NCI-H226 (cell line): Measurements from ENCODE around the gene MTHFD1L.
"Not testable (repeated sequence)": the region's sequence is repeated elsewhere in the genome, so short reads cannot be mapped to it uniquely, and the experiment has no call there.

Experiments
- DNase-seq: peaks from one replicate; pipeline ENCODE4 v3.0.0-alpha.2; 2015

The MTHFD1L gene

DNA sequence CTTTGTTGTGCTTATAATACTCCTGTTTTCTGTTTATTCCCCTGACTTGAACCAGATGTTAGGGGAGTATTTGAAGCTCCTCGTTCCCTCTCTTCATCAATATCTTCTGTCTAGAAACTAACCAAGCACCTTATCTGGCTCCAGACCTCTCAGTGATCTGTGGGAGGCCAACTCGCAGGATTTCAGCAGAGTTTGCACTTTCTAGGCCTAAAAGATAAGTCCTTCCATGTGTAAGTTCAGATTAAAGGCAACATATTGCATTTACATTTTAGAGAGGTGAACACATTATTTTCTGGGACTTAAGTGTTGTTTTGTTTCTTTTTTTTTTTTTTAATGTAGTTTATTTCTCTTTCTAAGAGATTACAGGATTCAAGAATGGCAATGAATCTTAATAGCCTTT, 234.8 kb downstream of the MTHFD1L start:
- DNase-seq, result no peak

DNA sequence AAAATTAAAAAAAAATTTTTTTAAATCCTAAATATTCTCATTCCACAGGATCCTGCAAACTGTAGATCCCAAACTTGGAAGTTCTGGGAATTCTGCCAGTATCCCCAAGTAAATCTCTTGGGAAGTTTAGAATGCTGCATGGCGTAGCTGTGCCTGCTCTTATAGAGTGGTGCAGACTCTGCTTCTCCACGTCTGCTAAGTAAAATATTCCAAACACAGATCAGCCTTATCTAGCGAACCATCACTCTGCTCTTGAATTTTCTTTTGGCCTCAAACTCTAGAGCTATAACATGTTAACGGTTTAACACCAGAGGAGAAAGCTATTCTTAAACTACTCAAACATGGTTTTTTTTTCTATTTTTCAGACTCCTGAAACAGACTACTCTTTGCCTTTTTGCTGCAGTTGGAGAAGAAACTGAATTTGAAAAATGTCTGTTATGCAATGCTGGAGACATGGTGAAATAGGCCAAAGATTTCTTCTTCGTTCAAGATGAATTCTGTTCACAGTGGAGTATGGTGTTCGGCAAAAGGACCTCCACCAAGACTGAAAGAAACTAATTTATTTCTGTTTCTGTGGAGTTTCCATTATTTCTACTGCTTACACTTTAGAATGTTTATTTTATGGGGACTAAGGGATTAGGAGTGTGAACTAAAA, 235.8 kb downstream of the MTHFD1L start:
- DNase-seq, result no peak

DNA sequence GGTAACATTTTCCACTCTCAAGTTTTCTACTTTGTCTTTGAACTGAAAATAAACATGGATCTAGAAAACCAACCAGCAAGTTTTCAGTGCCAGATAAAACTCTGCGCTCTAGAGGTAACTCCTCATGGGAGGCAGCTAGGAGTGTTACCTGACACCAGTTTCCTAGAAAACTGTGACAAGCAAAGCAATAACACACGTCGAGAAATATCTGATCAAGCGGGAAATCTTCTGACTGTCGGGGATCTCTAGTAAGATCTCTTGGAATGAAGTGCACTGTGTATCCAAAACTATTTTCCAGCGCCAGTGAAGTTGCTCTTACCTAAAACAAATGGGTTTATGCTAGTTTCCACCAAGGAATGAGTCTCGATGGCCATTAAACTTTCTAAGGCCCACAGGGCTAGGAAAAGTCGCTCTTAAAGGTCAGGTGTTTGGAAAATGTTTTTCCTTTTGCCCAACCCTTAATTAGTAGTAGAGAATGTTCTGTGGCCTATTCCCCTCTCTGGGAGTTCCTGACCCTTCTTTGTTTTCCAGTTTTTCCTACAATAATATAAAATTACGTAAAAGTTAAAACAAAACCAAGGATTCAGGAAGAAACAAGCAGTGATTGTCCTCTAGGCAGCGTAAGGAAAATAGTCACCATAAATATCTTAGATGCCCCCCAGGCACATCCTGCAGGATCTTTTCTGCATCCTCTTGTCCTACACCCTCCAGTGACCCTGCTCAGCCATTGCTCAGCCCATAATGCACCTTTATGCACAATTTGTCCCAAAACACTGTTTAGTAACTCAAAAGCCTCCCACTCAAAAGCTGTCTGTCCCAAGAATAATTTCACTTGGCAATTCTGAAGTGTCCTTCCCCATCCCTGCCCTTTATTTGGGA, 236.6 kb downstream of the MTHFD1L start:
- no peak for DNase-seq

DNA sequence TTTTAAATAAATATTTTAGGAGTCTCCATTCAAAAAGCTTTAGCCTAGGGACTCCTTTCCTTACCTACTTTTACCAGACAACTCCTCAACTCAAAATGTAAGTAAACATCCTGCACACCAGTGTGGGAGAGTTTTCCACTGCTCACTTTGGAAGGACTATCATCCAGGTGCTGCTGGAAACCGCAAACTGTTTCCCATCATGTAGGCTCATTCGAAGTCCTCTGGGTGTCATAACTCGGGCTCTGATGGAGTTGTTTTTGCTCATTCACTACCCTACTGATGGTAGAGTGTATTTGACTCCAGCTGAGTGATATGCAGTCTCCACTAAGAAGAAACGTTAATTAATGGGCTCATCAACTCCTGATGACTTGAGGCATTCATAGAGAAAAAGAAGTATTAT, 237.8 kb downstream of the MTHFD1L start:
- no peak for DNase-seq

DNA sequence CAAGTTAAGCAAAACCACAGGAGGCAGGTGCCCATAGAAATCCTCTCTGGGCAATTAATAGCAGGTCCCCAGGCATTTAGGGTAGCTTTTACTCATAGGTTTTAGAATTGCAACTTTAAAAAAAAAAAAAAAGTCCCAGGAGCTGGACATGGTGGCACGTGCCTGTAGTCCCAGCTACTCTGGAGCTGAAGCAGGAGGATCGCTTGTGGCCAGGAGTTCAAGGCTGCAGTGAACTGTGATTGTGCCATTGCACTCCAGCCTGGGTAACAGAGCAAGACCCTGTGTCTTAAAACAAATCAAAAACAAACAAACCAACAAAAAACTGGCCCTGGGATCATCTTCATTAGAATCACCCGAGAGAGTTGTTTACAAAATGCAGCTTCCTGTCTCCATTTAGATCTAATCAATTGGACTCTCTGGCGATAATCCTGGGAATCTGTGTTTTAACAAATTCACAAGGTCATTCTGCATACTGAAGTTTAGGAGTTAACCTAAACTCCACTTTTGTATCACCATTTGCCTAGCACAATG, 242.5 kb downstream of the MTHFD1L start:
- no peak for DNase-seq

DNA sequence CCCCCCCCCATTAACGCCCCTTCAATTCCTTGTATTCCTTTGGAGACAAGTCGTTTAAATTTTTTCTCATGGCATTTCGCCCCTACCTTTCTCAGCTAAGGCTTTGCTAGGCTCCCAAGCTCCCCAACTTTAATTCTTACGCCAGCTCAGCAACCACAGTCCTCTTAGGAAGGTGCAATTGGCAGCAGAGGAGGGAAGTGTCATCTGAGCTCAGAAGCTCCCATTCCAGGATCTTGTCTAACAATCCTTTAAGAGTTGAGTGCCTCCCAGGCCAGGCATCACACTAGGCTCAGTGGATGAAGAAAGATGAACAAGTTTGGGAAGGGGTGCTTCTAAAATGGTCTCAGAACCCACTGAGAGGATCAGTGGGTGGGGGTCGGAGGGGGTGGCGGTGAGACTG, 243.0 kb downstream of the MTHFD1L start:
- no peak for DNase-seq

DNA sequence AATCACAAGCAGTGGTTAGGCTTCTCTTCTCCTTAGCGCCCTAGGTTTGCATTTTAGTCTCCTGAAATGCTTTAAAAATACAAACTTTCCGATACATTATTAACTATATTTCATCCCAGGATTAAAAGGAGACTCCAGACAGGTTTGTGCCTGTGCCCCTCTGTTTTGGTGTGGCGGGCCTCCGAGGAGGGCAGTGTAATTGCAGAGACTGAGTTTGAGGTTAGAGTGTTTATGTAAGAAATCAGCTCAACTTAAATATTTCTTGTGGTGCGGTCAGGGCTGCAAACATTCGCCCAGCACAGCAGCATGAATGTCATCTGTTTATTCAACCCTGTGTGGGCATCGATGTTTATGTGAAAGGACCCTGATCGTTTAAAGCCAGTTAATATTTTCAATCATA, 243.9 kb downstream of the MTHFD1L start:
- no peak for DNase-seq

DNA sequence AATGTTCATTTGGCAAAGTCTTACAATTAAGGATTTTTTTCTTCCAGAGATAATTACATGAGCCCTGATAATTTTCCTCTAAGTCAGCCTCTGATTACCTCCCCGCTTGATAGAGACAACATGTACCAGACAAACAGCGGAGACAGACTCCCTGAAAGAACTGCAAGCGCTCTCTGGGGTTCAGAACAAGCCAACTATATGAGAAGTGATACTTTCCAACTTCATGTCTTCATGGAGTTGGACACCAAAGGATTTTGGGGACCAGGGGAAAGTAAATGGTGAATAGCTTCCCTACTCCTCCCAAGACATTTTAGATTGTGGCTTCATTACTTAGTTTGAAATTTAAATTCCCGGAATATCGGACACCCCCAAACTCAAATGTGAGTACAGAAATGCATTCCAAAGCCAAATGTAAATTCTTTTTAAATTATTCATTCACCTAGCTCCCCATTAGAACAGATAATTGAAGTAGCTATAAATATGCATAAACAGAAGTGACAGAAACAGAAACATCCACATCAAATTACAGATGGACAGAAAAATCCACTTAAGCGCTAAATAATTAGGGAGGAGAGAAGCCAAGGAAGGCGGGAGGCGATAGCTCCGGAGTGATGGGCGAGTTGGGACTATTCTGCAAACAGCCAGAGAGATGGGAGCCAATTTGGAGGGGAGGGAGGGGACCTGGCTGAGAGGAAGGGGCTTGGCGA, 244.5 kb downstream of the MTHFD1L start:
- DNase-seq, result no peak

DNA sequence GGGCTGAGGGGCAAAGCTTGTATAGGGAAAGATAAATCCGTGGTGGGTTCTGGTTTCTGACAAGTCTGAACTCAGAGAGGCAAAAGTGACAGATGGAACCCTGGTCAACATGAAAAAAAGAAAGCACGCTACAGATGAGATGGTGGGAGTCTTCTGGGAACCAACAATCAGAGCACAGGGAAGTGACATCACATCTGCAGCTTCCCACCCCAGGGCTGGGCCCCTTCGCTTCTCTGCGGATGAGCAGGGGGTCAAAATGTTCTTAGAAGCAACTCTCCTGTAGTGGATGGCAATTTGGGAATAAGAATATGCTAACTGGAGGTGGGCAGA, 245.0 kb downstream of the MTHFD1L start:
- no peak for DNase-seq

DNA sequence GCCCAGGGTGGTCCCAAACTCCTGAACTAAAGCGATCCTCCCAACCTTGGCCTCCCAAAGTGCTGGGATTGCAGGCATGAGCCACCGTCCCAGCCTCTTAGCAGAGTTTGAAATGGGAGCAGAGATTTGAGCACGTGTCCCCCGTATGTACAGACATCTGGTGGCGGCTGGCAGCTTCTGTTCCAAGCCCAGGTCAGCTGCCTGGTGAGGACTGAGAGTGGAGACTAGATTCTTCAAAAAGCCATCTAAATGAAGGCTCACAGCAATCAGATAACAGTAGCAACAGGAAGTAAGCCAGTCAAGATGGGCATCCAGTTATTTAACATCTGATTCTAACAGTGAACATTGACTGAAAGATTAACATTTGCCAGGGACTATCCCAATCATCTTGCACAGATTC, 246.2 kb downstream of the MTHFD1L start:
- no peak for DNase-seq

DNA sequence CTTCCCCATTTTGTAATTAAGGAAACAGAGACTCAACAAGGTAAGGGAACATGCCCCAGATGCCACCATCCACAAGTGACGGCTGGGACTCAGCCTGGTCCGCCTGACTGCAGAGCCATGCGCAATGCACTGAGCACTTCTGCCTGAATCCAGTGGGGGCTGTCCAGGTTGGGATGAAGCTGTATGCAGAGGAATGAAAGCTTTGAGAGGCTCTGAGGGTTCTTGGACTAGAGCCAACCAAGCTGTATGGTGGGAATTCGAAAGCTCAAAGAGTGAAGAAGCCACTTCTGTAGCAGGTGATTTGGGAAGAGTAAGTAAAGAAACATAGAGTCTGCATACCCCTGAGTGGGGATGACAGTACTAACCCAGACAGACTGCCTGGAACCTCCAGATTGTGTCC, 246.6 kb downstream of the MTHFD1L start:
- DNase-seq, result no peak

DNA sequence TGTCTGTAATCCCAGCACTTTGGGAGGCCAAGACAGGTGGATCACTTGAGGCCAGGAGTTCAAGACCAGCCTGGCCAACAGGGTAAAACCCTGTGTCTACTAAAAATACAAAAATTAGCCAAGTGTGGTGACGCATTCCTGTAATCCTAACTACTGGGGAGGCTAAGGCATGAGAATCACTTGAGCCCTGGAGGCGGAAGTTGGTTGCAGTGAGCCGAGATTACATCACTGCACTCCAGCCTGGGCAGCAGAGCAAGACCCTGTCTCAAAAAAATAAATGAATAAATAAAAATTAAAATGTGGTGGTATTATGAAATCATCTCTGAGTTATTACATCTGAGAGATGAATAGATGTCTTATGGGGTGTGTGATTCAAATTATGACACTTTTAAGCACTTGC, 247.4 kb downstream of the MTHFD1L start:
- DNase-seq, result not testable (repeated sequence)

DNA sequence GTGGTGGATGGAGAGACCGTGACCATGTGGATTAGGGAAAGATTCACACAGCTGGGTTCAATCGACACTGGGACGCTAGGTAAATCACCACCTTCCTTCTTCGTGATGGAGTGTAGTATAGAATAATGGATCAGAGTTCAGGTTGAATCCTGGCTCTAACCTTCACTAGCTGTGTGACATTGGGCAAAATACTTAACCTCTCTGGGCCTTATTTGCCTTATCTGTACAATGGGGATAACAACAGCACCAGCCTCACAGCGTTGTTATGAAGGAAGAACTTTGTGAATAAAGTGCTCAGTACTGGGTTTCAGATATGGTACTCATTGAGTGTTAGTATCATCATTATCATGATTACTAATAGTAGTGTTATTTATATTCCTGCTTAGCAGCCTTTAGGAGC, 248.1 kb downstream of the MTHFD1L start:
- no peak for DNase-seq

DNA sequence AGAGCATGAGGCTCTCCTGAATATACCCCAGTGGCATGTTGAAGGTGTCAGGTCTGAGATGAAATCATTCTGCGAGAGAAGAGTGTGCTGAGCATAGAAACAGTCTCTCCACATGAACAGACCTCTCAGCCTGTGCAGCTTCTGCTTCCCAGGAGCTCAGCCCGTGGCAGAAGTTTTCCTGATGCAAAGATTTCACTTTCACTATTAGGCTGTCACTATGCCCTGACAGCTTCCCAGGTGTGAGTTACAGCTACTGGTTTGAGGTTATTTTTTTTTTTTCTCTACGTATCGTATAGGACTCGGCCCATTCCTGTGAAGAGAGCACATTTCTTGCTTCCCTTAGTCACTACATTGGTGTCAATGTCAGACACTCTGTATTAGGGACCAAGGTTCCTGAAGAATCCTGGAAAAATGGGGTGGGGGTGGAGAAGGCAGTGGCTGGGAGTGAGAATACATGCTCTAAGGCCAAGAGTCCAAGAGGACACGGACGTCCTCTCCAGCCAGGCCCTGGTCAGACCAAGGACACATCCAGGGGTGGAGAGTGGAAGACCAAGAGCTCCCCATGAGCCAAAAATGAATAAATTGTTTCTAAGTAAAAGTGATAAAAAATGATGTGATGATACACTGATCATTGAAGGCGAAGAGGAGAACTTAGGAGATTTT, 253.1 kb downstream of the MTHFD1L start:
- DNase-seq, result no peak

DNA sequence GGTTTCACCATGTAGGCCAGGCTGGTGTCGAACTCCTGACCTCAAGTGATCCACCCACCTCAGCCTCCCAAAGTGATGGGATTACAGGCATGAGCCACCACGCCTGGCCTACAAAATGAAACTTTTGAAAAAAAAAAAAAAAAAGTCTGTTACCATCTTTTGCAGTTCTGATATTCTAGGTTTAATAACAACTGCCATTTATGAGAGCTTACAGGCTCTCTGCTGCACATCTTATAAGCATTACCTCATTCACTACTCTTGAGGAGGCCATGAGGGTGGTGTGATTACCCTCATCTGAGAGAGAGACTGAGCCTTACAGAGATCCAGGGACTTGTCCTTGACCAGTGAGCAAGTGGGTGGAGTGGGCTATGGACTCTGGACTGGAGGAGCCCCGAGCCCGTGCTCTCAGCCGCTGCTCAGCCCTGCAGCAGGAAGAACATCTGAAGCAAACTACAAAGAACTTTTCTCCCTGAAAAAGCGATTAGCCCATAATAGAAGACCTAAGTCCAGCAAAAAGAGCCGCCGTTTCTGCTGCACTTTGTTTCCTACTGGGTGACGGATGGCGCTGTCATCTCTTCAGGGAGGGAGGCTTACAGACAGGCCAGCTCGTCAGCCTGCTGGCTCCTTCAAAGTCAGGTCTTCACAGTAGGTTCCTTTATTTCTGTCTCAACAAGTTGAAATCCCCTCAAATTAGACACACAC, 254.5 kb downstream of the MTHFD1L start:
- DNase-seq, result no peak

DNA sequence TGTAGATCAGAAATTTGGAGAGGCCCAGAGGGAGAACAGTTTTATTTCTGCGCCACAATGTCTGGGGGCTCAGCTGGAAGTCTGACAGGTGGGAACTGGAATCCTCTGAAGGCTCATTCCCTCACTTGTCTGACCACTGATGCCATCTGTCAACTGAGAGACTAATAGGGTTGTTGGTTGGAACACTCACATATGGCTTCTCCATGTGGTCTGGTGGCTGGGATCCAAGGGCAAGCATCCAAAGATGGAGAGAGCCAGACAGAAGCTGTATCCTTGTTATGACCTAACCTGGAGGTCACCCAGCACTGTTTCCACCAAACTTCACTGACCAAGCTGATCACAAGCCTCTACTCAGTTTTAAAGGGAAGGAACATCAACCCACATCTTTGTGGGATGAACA, 256.4 kb downstream of the MTHFD1L start:
- DNase-seq, result no peak

DNA sequence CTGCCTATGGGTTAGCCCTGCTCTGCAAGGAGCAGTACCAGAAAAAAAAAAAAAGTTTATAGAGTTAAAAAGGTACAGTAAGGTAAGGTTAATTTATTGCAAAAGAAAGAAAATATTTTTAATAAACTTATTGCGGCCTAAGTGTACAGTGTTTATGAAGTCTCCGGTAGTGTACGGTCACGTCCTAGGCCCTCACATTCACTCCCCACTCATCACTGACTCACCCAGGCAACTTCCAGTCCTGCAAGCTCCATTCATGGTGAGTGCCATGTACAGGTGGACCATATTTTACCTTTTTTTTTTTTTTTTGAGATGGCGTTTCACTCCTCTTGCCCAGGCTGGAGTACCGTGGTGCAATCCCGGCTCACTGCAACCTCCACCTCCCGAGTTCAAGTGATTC, 258.1 kb downstream of the MTHFD1L start:
- DNase-seq, result not testable (repeated sequence)

DNA sequence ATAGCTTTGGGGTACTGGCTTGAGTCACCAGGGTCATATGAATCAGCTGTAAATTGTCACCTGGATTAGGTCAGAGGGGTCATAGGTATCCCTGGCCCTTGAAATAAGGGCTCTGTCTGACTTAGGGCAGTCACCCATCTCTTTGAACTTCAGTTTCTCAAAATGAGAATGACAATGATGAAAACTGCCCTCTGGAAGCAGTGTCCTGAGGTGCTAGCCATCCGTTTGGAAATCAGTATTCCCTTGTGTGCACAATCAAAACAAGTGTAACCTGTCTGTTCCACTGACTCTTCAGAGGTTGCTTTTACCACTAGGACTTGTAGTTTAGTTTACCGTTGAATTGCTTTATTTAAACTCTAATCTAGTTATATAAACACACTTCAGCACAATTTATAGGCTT, 259.7 kb downstream of the MTHFD1L start:
- DNase-seq, result not testable (repeated sequence)

DNA sequence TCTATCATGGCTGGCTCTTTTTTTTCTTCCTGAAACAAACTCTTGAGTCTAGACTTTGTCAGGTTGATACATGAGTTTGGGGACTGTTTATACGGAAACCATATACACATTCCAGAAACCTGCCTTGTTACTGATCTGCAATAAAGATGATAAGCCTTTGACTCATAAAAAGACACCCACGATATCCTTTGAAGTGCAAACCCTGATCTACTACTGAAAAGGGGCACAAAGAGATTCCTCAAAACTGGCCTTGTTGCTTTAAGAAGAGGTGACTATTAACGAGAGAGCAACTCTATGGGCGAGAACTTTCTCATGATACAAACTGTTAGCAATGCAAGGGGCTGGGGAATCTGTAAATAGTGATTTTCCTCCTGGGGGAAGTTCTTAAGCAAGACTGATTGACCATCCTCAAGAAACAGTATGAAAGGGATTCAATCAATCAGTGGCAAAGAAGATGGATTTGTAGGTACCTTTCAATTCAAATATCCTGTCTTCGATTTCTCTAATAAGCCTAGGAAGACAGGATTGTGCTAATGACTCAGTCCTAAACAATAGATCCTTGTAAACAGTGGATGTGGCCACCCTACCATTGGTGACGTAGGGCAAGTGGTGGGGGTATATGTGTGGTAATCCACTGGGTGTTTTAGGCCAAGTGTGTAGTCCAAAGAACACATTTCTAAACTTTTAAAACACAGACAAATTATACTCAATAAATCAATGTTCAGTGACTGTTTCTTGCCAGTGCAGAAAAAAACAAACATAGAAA, 260.3 kb downstream of the MTHFD1L start:
- peak; percentile 27 for DNase-seq

DNA sequence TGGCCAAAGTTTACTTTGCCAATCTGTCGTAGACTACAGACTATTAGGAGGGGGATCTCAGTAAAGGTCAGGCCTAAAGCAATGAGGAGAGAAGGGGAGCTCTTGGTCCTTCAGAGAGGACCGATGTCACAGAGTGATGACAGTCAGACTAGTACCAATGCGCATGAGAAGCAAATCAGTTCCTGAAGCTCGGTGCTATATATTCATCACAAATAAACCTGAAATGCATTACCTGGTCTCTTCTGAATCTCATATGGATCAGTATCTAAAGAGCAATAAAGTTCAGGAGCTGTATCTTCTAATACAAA, 260.9 kb downstream of the MTHFD1L start:
- DNase-seq, result not testable (repeated sequence)

DNA sequence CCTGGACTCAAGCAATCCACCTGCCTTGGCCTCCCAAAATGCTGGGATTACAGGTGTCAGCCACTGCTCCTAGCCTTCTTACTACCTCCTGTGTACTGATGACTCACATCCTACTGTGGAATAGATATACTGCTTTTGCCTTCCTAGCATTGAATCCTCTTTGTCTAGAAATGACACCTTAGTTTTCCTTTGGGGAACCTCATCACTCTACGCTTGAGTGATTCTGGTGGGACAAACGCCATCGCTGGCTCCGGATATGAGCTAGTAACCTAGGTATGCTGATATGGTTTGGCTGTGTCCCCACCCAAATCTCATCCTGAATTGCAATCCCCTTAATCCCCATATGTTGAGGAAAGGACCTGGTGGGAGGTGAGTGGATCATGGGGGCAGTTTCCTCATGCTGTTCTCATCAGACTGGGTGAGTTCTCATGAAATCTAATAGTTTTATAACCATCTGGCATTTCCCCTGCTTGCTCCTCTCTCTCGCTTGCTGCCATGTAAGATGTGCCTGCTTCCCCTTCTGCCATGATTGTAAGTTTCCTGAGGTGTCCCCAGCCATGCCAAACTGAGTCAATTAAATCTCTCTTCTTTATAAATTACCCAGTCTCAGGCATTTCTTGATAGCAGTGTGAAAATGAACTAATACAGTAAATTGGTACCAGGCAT, 261.8 kb downstream of the MTHFD1L start:
- DNase-seq, result not testable (repeated sequence)
